Panc1 (cell line): ENCODE measurements around the gene ATXN1. TPM values are rescaled to one million over a fixed set of nuclear protein-coding genes. Genes with fewer than 3 reads are reported as not detected.

ENCODE experiments used
- ATAC-seq: fragments of 200-7000 bp; cut with Tn5 transposase; 2 replicates; pipeline ENCODE4 v1.9.1; 2020; ENCODE audit warnings: mild to moderate bottlenecking, moderate library complexity
- BruUV-seq: library from RNA; stranded (reverse); fragments of 400-500 nt; replicated peaks from 2 replicates; lab custom pipeline; 2021; lab: Mats Ljungman, UMichigan
- CTCF ChIA-PET: fragments of 300-600 bp; sonication (Branson Sonifier 250); formaldehyde crosslinking; loops from one replicate; lab custom pipeline; 2022; ENCODE audit warnings: antibody characterized with exemption; lab: Charles Lee
- POLR2A ChIA-PET: fragments of 300-600 bp; sonication (Branson Sonifier 250); formaldehyde crosslinking; loops from one replicate; lab custom pipeline; 2022; ENCODE audit warnings: antibody characterized with exemption; lab: Charles Lee
- DNase-seq: peaks from one replicate; pipeline ENCODE4 v3.0.0-alpha.2; 2010; ENCODE audit warnings: low read depth, low spot score
- H3K27ac ChIP-seq: 2 replicates; pipeline ENCODE4 v1.5.1; 2011; ENCODE audit warnings: mild to moderate bottlenecking, low read length, inconsistent platforms
- H3K27me3 ChIP-seq: fragments of 200-500 bp; sonication (Bioruptor generic); 2 replicates; pipeline ENCODE4 v1.6.0; 2014; ENCODE audit warnings: low read length, inconsistent platforms; ENCODE audit not compliant: control insufficient read depth, insufficient read depth
- H3K36me3 ChIP-seq: fragments of 200-500 bp; sonication (Bioruptor generic); 2 replicates; pipeline ENCODE4 v1.5.1; 2014; ENCODE audit warnings: inconsistent platforms, mild to moderate bottlenecking, low read length, moderate library complexity; ENCODE audit not compliant: control insufficient read depth, insufficient read depth
- H3K4me1 ChIP-seq: 2 replicates; pipeline ENCODE4 v1.5.1; 2011; ENCODE audit warnings: inconsistent platforms, mild to moderate bottlenecking, low read length, moderate library complexity; ENCODE audit not compliant: control insufficient read depth, insufficient read depth
- H3K4me3 ChIP-seq, 2 experiments: 2 replicates each; pipeline ENCODE4 v1.5.1; 2011 to 2012; ENCODE audit warnings: low read depth in 2 of 2, low read length in 2 of 2, mild to moderate bottlenecking in 2 of 2, inconsistent platforms in 1 of 2, moderate library complexity in 1 of 2
- H3K9me3 ChIP-seq: fragments of 200-500 bp; sonication (Bioruptor generic); 2 replicates; pipeline ENCODE4 v1.5.1; 2014; ENCODE audit warnings: low read depth, mild to moderate bottlenecking, inconsistent platforms, low read length, moderate library complexity; ENCODE audit not compliant: control insufficient read depth, insufficient read depth
- POLR2AphosphoS5 ChIP-seq: IDR thresholded peaks from 2 replicates; pipeline ENCODE4 v1.6.1; 2012; ENCODE audit warnings: mild to moderate bottlenecking, low read depth, low read length, moderate library complexity
- REST ChIP-seq, 2 experiments: IDR thresholded peaks; 2 replicates each; pipeline ENCODE4 v1.6.1; 2011 to 2012; ENCODE audit warnings: low read depth in 2 of 2, control low read depth in 1 of 2, low read length in 1 of 2, mild to moderate bottlenecking in 1 of 2, moderate library complexity in 1 of 2; ENCODE audit not compliant: insufficient read depth in 1 of 2
- SIN3A ChIP-seq: IDR thresholded peaks from 2 replicates; pipeline ENCODE4 v1.6.1; 2012; ENCODE audit warnings: low read depth, mild to moderate bottlenecking, low read length, moderate library complexity, borderline replicate concordance; ENCODE audit not compliant: insufficient read depth
- TCF7L2 ChIP-seq: IDR thresholded peaks from 2 replicates; pipeline ENCODE4 v1.6.1; 2011; ENCODE audit warnings: mild to moderate bottlenecking, low read depth, low read length, inconsistent platforms
- in situ Hi-C: cut with HindIII; loops from 2 replicates; pipeline ENCODE4 v1.10.0; 2016; ENCODE audit warnings: low sequenced_read_pairs, low pct_unique_long_range_greater_than_20kb
- intact Hi-C: fragments of 100-400 bp; cut with micrococcal nuclease; formaldehyde crosslinking; loops from one replicate; pipeline ENCODE4 v1.10.0; 2022; ENCODE audit not compliant: unreplicated experiment
- total RNA-seq: library from RNA; stranded (reverse); gene quantifications from one replicate; pipeline ENCODE4 v1.2.1, GENCODE V29; 2021; ENCODE audit not compliant: unreplicated experiment
- TF ChIP-seq, protein P1 (sequence below): fragments of 450-650 bp; IDR thresholded peaks from 2 replicates; pipeline ENCODE4 v1.5.1; 2017; ENCODE audit warnings: mild to moderate bottlenecking

Gene ATXN1
- total RNA-seq, 1 experiment from 2014 or later: 67.1 TPM

GRCh38 chr6:16471222-16471909, 289.9 kb downstream of the ATXN1 start:
- DNase-seq (no peak), ATAC-seq (no peak)
- BruUV-seq: no TSS peak
- in situ Hi-C loops: no loop called here
- no peak overlapping the region for H3K4me3 ChIP-seq
- no peaks in the 10 kb centered on the region for H3K9me3 ChIP-seq
- H3K36me3 ChIP-seq: no peaks in the 10 kb centered on the region
- no peaks in the 10 kb centered on the region for H3K27me3 ChIP-seq
- H3K27ac ChIP-seq: no peak overlapping the region
- no peak for TF ChIP-seq POLR2AphosphoS5
- TF ChIP-seq REST (IDR thresholded peaks at IDR 0.05; ENCODE audit: insufficient read depth in 1 of 2, low read depth in 2 of 2, low read length in 1 of 2): no peak
- TF ChIP-seq, protein P1, sequence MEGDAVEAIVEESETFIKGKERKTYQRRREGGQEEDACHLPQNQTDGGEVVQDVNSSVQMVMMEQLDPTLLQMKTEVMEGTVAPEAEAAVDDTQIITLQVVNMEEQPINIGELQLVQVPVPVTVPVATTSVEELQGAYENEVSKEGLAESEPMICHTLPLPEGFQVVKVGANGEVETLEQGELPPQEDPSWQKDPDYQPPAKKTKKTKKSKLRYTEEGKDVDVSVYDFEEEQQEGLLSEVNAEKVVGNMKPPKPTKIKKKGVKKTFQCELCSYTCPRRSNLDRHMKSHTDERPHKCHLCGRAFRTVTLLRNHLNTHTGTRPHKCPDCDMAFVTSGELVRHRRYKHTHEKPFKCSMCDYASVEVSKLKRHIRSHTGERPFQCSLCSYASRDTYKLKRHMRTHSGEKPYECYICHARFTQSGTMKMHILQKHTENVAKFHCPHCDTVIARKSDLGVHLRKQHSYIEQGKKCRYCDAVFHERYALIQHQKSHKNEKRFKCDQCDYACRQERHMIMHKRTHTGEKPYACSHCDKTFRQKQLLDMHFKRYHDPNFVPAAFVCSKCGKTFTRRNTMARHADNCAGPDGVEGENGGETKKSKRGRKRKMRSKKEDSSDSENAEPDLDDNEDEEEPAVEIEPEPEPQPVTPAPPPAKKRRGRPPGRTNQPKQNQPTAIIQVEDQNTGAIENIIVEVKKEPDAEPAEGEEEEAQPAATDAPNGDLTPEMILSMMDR: no peak
- TF ChIP-seq TCF7L2: no peak
- no peak for TF ChIP-seq SIN3A
- intact Hi-C loops: no loop called here
- ChIA-PET CTCF (no interaction called here), POLR2A (interaction anchor here (0.7 kb wide), 1 partner anchor 149 kb away, joined by 5 read pairs; no protein-coding TSS in a partner anchor)
- H3K4me1 ChIP-seq: peaks cover 24% of the 10 kb centered on the region

GRCh38 chr6:16470502-16471221, 290.6 kb downstream of the ATXN1 start:
- BruUV-seq: no TSS peak
- in situ Hi-C loops: no loop called here
- peaks cover 24% of the 10 kb centered on the region for H3K4me1 ChIP-seq
- H3K27me3 ChIP-seq: no peaks in the 10 kb centered on the region
- ATAC-seq (no peak), DNase-seq (no peak)
- TF ChIP-seq, protein P1: no peak
- TF ChIP-seq SIN3A (no peak), TCF7L2 (no peak), REST (IDR thresholded peaks at IDR 0.05; ENCODE audit: insufficient read depth in 1 of 2, low read depth in 2 of 2, low read length in 1 of 2) (no peak)
- H3K27ac ChIP-seq: no peak overlapping the region
- intact Hi-C loops: no loop called here
- H3K9me3 ChIP-seq: no peaks in the 10 kb centered on the region
- CTCF ChIA-PET: no interaction called here
- no peaks in the 10 kb centered on the region for H3K36me3 ChIP-seq
- no peak overlapping the region for H3K4me3 ChIP-seq
- POLR2A ChIA-PET: interaction anchor here (0.7 kb wide), 1 partner anchor 150 kb away, joined by 5 read pairs; no protein-coding TSS in a partner anchor
